ENCODE measurements around the gene DLG2.

- TF ChIP-seq CTCF (IDR thresholded peaks at IDR 0.05; ENCODE audit: insufficient read depth, low read length), result no peak
- no peak for TF ChIP-seq SPI1 (IDR thresholded peaks at IDR 0.05; ENCODE audit: borderline replicate concordance, low read depth)
- no peak for TF ChIP-seq POLR2AphosphoS5 (IDR thresholded peaks at IDR 0.05; ENCODE audit: low read depth)
- no peak for TF ChIP-seq GABPA (IDR thresholded peaks at IDR 0.05; ENCODE audit: low read depth)
- TF ChIP-seq REST (IDR thresholded peaks at IDR 0.05; ENCODE audit: insufficient replicate concordance, low read depth), result no peak
Observed at GRCh38 chr11:83736684-83737083, 1890.5 kb downstream of the DLG2 start.
